Mucosa of descending colon (tissue), 3 donors: ENCODE data around the gene SPTB. TPM values are rescaled to one million over a fixed set of nuclear protein-coding genes. Genes with fewer than 3 reads are reported as not detected.

Experiments used
- ATAC-seq: fragments of 200-7000 bp; cut with Tn5 transposase; one replicate; pipeline ENCODE4 v1.9.1; 2020; ENCODE audit warnings: mild to moderate bottlenecking, moderate library complexity
- DNase-seq, 3 donors: peaks; one replicate each; pipeline ENCODE4 v3.0.0-alpha.2; 2020
- H3K36me3 ChIP-seq: fragments of 200-600 bp; one replicate; pipeline ENCODE4 v1.8.0; 2021; ENCODE audit warnings: low read depth, mild to moderate bottlenecking
- H3K4me1 ChIP-seq: fragments of 200-600 bp; one replicate; pipeline ENCODE4 v1.8.0; 2021; ENCODE audit warnings: low read depth, mild to moderate bottlenecking
- H3K4me3 ChIP-seq: fragments of 200-600 bp; one replicate; pipeline ENCODE4 v1.8.0; 2021; ENCODE audit warnings: mild to moderate bottlenecking
- H3K9me3 ChIP-seq: fragments of 200-600 bp; one replicate; pipeline ENCODE4 v1.8.0; 2021; ENCODE audit warnings: mild to moderate bottlenecking
- intact Hi-C, 2 donors: fragments of 100-400 bp; cut with DNase I in 1 of 2; cut with micrococcal nuclease in 1 of 2; formaldehyde crosslinking; loops; one replicate each; pipeline versions ENCODE4 v1.11.0 to v1.11.1; 2022; cut with DNase I, micrococcal nuclease
- long read RNA-seq, 2 donors: library from polyadenylated mRNA; unstranded; transcript quantifications; one replicate each; pipeline ENCODE4 v2.0.0, GENCODE V29; 2019 to 2021
- total RNA-seq, 3 donors: library from RNA; stranded (reverse); fragmentation: NEBNext Ultra II Directional in 2 of 3; extraction: Animal tissue kit (Norgen Biotek cat#: 25700) in 2 of 3; gene quantifications; one replicate each; pipeline versions ENCODE4 v1.2.1 to v1.2.4, GENCODE V29; 2021 to 2023
- TF ChIP-seq, protein P1 (sequence below): fragments of 200-600 bp; IDR thresholded peaks from one replicate; pipeline ENCODE4 v1.8.0; 2022; ENCODE audit warnings: antibody characterized with exemption, mild to moderate bottlenecking
- donor health status: DM: no; HTN: no; CAD: no; lungs with moderate emphysema.
- donor health status: DM: no; HTN: no; CAD: no.
- donor health status: DM: no; HTN: yes; CAD: no.

The SPTB gene
- total RNA-seq: 1 to 10 TPM in 1 of 3 donors, under 1 TPM in 2; 0.35 to 1.4 (median 0.51) TPM
- long read RNA-seq, donor 1, partial matches to known transcripts: 1 of 9 reads
- long read RNA-seq, donor 1, other reads (novel, unspliced or antisense): 8 of 9 reads
- long read RNA-seq, donor 2: 0 reads

DNA sequence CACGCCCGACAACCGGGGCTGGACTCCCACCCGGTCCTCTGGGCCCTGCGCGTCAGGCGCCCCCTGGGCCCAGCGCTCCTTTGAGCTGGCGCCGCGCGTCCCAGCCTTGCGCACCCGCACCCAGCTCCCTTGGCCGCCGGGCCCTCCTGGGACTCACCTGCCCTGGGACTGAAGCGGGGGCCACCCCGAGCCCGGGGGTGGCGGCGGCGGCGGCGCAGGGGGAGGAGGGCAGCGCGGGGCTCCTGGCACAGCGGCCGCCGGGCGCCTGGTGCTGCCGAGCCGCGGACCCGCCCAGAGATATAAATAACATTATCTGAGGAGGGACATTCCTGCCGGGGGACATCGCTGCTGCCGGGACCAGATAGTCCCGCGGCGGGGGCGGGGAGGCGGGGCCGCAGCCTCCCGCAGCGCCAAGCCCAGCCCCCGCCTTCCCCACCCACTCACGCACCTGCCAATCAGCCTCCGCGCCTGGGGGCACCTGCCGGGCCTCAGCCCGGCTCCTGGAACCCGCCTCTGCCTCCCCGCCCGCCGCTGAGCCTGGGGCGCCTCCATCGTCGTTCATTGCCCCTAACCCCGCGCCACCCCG, at the start of gene SPTB:
TSS of gene SPTB (minus strand) at position 273 of the 586 bp plus-strand sequence. CDS start 56,813 bp downstream, outside the sequence.
- Histone ChIP-seq H3K4me3 (peak within 1 kb of the TSS; percentile 14), H3K36me3 (no peaks in the 10 kb centered on the region), H3K9me3 (no peaks in the 10 kb centered on the region), H3K4me1 (peaks cover 10% of the 10 kb centered on the region)
- DNase-seq (peak; percentile 48 to 64 (median 50)), ATAC-seq (peak; percentile 82)
- TF ChIP-seq, protein P1, sequence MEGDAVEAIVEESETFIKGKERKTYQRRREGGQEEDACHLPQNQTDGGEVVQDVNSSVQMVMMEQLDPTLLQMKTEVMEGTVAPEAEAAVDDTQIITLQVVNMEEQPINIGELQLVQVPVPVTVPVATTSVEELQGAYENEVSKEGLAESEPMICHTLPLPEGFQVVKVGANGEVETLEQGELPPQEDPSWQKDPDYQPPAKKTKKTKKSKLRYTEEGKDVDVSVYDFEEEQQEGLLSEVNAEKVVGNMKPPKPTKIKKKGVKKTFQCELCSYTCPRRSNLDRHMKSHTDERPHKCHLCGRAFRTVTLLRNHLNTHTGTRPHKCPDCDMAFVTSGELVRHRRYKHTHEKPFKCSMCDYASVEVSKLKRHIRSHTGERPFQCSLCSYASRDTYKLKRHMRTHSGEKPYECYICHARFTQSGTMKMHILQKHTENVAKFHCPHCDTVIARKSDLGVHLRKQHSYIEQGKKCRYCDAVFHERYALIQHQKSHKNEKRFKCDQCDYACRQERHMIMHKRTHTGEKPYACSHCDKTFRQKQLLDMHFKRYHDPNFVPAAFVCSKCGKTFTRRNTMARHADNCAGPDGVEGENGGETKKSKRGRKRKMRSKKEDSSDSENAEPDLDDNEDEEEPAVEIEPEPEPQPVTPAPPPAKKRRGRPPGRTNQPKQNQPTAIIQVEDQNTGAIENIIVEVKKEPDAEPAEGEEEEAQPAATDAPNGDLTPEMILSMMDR: no peak
- intact Hi-C loops: loop anchor here in 1 of 2 donors (10.0 kb wide), 1 partner anchor 55 kb away; no protein-coding TSS in a partner anchor

DNA sequence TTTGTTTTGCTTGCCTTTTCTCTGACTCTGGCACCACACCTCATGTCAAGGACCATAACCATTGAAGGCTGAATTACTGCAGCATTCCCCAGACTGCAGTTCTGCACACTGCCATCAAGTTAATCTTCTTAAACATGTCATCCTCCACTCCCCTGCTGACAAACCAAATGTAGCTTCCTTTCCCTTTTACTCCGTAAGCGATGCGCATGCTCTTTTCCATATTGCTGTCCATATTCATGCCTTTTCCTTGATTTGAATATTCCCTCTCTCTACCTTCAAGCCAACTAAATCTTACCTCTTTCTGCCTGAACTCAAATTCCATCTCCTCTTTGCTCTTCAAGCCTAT, 49.3 kb upstream of the SPTB start:
- DNase-seq (no peak), ATAC-seq (no peak)
- H3K4me3 ChIP-seq: no peak overlapping the region
- TF ChIP-seq, protein P1: no peak
- intact Hi-C loops: no loop called here
- no peaks in the 10 kb centered on the region for H3K9me3 ChIP-seq
- H3K4me1 ChIP-seq: peaks cover 25% of the 10 kb centered on the region
- no peaks in the 10 kb centered on the region for H3K36me3 ChIP-seq

DNA sequence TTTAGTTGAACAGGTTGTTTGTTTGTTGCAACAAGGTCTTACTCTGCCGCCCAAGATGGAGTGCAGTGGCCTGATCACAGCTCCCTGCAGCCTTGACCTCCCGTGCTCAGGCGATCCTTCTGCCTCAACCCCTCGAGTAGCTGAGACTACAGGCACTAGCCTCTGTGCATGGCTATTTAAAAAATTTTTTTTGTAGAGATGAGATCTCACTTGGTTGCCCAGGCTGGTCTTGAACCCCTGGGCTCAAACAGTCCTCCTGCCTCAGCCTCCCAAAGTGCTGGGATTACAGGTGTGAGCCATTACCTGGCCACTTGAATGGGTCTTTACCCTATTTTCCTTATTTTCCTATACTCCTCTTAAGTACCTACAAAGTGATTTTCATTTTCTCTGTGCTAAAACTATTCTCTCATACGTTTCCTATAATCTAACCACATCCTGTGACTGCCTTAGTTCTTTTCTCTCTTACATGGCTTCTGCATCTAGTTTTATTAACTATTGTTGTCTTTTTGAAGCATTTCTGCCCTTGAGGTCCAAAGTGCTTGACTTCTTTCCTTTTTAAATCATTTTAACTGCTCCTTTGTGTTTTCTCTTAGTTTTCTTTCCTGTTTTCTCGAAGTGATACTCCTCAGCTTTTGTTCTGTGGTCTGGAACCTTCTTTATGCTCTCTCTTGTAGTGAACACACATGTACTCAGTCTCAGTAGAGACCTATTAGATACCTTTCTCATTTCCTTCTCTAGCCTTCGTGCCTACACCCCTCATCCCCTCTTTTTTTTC, 48.7 kb upstream of the SPTB start:
- TF ChIP-seq, protein P1: no peak

DNA sequence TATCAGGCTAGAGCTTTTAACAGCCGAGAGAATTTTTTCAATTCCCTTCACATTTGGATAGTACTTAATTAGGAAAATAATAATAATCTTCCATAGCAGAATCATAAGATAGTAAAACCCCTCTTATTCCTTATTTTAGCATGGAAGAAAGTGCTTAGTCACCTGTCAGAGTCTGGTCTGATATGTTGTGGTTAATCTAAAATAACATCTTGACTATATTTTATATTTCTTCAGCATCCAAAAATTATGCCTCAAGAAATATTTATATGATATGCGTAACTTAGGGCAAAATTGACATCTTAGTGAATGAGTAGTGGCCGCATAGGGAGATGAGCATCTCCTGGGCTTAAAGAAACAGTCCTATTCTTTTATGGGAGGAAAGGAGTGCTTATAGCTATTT, 47.3 kb upstream of the SPTB start:
- no peak for ATAC-seq
- Histone ChIP-seq H3K36me3 (no peaks in the 10 kb centered on the region), H3K4me1 (peaks cover 25% of the 10 kb centered on the region), H3K4me3 (no peak overlapping the region), H3K9me3 (no peaks in the 10 kb centered on the region)
- DNase-seq: no peak
- intact Hi-C loops: no loop called here
- TF ChIP-seq, protein P1: no peak

More for the DNA sequence above, 48.7 kb upstream of the SPTB start:
- DNase-seq (no peak), ATAC-seq (peak; percentile 47)
- Histone ChIP-seq H3K4me1 (peaks cover 25% of the 10 kb centered on the region), H3K4me3 (no peak overlapping the region), H3K36me3 (no peaks in the 10 kb centered on the region), H3K9me3 (no peaks in the 10 kb centered on the region)
- intact Hi-C loops: no loop called here

DNA sequence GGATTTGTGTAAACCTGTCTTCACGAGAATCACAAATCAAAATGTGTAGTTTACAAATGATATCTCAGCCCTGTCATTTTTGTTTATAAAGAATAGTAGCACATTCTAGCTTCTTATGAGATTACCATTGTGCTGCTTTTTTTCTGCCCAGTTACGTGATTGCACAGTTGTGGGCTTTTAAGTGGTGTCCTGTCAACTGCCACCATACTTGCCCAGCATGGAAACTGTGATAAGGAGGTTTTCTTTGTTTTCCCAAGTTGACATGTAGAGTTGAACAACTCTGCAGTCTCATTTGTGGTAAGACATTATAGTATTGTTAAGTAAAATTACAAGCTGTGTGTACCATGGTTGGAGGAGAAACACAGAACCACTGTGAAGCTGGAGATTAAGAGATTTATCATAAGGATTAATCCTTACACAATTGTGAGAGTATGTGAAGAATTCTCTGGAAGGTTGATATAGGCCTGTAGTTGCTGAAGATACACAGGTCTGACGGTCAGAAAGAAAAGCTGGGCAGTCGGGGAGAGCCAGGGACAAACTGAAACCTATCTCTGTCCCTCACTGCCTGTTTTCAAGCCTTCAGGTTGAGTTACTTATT, 46.8 kb upstream of the SPTB start:
- intact Hi-C loops: no loop called here
- ATAC-seq (no peak), DNase-seq (no peak)
- Histone ChIP-seq H3K36me3 (no peaks in the 10 kb centered on the region), H3K4me3 (no peak overlapping the region), H3K9me3 (no peaks in the 10 kb centered on the region), H3K4me1 (peaks cover 25% of the 10 kb centered on the region)
- TF ChIP-seq, protein P1: no peak
